Thoracic aorta (tissue), 2 donors: ENCODE data around the gene ORC1. TPM values are rescaled to one million over a fixed set of nuclear protein-coding genes. Genes with fewer than 3 reads are reported as not detected.

Experiments used
- ATAC-seq: fragments of 150-250 bp; one replicate; pipeline ENCODE4 v1.8.0; 2017; ENCODE audit warnings: low read depth; ENCODE audit not compliant: insufficient number of reproducible peaks, low FRiP score
- DNase-seq: peaks from one replicate; pipeline ENCODE4 v3.0.0-alpha.2; 2020; ENCODE audit warnings: low spot score
- H3K27ac ChIP-seq, 2 donors: fragments of 200-600 bp; sonication (generic); 1 replicate in 1 of 2; 2 replicates in 1 of 2; pipeline ENCODE4 v1.5.1; 2016; ENCODE audit warnings: mild to moderate bottlenecking in 2 of 2, moderate library complexity in 2 of 2
- H3K27me3 ChIP-seq: fragments of 200-600 bp; sonication (generic); replicated peaks from 2 replicates; pipeline ENCODE4 v1.6.0; 2016; ENCODE audit warnings: mild to moderate bottlenecking; ENCODE audit not compliant: insufficient read depth
- H3K36me3 ChIP-seq: fragments of 200-600 bp; sonication (generic); one replicate; pipeline ENCODE4 v1.5.1; 2016
- H3K4me1 ChIP-seq, 2 donors: fragments of 200-600 bp; sonication (generic); 1 replicate in 1 of 2; 2 replicates in 1 of 2; pipeline versions ENCODE4 v1.5.1 to v1.6.0; 2016; ENCODE audit warnings: low read depth in 2 of 2, mild to moderate bottlenecking in 1 of 2; ENCODE audit not compliant: control insufficient read depth in 1 of 2
- H3K4me3 ChIP-seq: fragments of 200-600 bp; sonication (generic); 2 replicates; pipeline ENCODE4 v1.5.1; 2016; ENCODE audit warnings: mild to moderate bottlenecking
- H3K9me3 ChIP-seq: fragments of 200-600 bp; sonication (generic); 2 replicates; pipeline ENCODE4 v1.5.1; 2016
- CTCF ChIP-seq: fragments of 200-600 bp; sonication (generic); IDR thresholded peaks from one replicate; pipeline ENCODE4 v1.5.1; 2019; ENCODE audit warnings: antibody characterized with exemption
- total RNA-seq, 2 donors: library from RNA; depleted of rRNA; stranded (reverse); fragments of >200 nt; gene quantifications; one replicate each; pipeline versions ENCODE4 v1.1.0 to v1.2.3, GENCODE V29; 2016

The ORC1 gene
- under 1 TPM; 0.49 to 0.95 TPM for total RNA-seq

- DNase-seq (peak; percentile 96), ATAC-seq (peak; percentile 98)
- H3K27ac ChIP-seq = peak within 1 kb of the TSS; percentile 82 to 90
- H3K4me3 ChIP-seq = peak within 1 kb of the TSS; percentile 95
- no peaks in the 10 kb centered on the region for H3K27me3 ChIP-seq
- H3K36me3 ChIP-seq = peaks cover 11% of the 10 kb centered on the region
- peaks cover 14 to 24% of the 10 kb centered on the region in 2 donors for H3K4me1 ChIP-seq
- TF ChIP-seq CTCF = peak; percentile 45
- H3K9me3 ChIP-seq = no peaks in the 10 kb centered on the region
Observed at GRCh38 chr1:52404116-52404974, at the start of gene ORC1, which contains the start of gene PRPF38A. Gene ORC1 (minus strand): TSS chr1:52404423. CDS start chr1:52402223, 2,200 bp downstream. Gene PRPF38A (plus strand): TSS chr1:52404602. CDS start chr1:52404750, 148 bp downstream.

GRCh38 chr1:52444463-52444862 lies 40.2 kb upstream of the ORC1 start:
- Histone ChIP-seq H3K36me3 (peaks cover 26% of the 10 kb centered on the region), H3K4me1 (no peaks in the 10 kb centered on the region)

GRCh38 chr1:52439976-52440375 lies 35.8 kb upstream of the ORC1 start:
- Histone ChIP-seq H3K9me3 (no peaks in the 10 kb centered on the region), H3K36me3 (peaks cover 29% of the 10 kb centered on the region), H3K4me1 (no peaks in the 10 kb centered on the region), H3K4me3 (no peak overlapping the region), H3K27ac (no peak overlapping the region), H3K27me3 (no peaks in the 10 kb centered on the region)
- no peak for TF ChIP-seq CTCF
- ATAC-seq (no peak), DNase-seq (no peak)

More at GRCh38 chr1:52444463-52444862, 40.2 kb upstream of the ORC1 start:
- DNase-seq (no peak), ATAC-seq (no peak)
- TF ChIP-seq CTCF = no peak
- Histone ChIP-seq H3K27me3 (no peaks in the 10 kb centered on the region), H3K27ac (no peak overlapping the region), H3K4me3 (no peak overlapping the region), H3K9me3 (no peaks in the 10 kb centered on the region)

GRCh38 chr1:52436817-52437216 lies 32.6 kb upstream of the ORC1 start:
- TF ChIP-seq CTCF = no peak
- no peak for DNase-seq
- no peaks in the 10 kb centered on the region for H3K4me1 ChIP-seq
- H3K4me3 ChIP-seq = no peak overlapping the region
- no peaks in the 10 kb centered on the region for H3K9me3 ChIP-seq
- peaks cover 30% of the 10 kb centered on the region for H3K36me3 ChIP-seq
- ATAC-seq = no peak
- no peak overlapping the region for H3K27ac ChIP-seq
- no peaks in the 10 kb centered on the region for H3K27me3 ChIP-seq

- Histone ChIP-seq H3K4me3 (no peak overlapping the region), H3K27ac (no peak overlapping the region), H3K36me3 (peaks cover 31% of the 10 kb centered on the region), H3K9me3 (no peaks in the 10 kb centered on the region), H3K27me3 (no peaks in the 10 kb centered on the region), H3K4me1 (no peaks in the 10 kb centered on the region)
- DNase-seq = no peak
- no peak for TF ChIP-seq CTCF
- ATAC-seq = no peak
Observed at GRCh38 chr1:52435650-52436049, 31.4 kb upstream of the ORC1 start.
